ENCODE measurements around the gene KLC4.

The KLC4 gene

DNA sequence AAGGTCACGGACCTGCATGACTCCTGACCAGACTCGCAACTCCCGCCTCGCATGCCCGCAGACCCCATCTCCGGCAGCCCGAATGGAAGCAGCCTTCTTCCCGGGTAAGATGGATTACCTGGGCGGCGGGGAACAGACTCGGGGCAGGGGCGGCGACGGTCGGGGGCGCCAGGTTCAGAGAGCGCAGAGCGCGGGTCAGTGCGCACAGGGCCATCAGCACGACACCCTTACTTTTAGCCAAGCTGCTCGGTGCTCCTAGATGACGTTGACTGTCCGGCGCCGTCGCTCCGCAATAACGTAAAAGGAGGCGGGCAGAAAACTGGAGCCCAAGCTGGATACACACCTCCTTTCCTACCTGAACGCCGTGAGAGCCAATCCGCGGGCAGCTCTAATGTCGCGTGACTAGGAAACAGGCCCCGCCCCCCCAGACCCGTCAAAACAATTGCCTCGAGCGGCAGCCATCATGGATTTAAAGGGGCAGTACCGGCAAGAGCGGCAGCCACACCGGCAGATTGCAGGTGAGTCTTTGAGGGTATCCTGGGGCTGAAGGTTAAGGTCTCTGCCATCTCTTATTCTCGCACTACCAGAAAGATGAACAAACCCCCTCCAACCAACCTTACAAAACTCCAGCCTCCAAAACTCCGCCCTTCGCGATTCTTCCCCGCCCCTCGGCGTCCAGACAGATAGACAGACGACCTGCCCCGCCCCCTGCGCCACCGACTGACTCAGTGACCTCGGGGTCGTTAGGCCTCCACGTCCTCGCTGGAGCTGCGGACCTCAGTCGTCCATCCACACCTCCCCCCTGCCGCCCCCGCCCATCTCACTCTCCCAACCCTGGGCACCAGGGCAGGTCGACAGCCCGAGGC, at the start of gene KLC4, which contains the start of gene MRPL2:
KLC4 (plus strand) TSS at position 464 of the 866 bp plus-strand sequence. CDS start 1,705 bp downstream, outside the sequence.
MRPL2 (minus strand) TSS at position 267 of the 866 bp plus-strand sequence; CDS start at position 214, 53 bp downstream.
- DNase-seq (ENCODE audit: low read depth in 2 of 2): peak; percentile 92 to 93

- DNase-seq (ENCODE audit: low read depth in 2 of 2): no peak
Measured at GRCh38 chr6:43011207-43011606, 48.2 kb upstream of the KLC4 start.

DNA sequence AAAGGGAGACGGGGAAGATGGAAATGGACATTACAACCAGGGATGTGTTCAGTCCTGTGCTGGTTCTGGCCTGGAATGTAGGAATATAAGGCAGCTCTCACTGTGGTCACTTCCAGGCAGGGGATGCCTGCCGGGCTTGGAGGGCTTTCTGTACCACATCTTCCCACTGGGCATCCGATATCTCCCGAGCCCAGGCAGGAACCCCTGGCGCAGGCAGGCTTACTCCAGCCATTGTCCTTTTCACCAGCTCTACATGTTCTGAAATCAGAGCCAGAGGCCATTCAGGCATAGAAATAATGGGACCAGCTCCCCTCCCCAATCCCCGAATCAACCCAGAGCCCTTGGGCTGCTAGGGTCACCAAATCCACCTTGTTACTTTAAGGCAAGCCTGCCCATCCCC, 47.1 kb upstream of the KLC4 start:
- no peak for DNase-seq (ENCODE audit: low read depth in 2 of 2)

GRCh38 chr6:43013097-43013842, 46.2 kb upstream of the KLC4 start:
- DNase-seq (ENCODE audit: low read depth in 2 of 2): no peak

GRCh38 chr6:43013843-43014433, 45.5 kb upstream of the KLC4 start, which contains the start of the genes KLHDC3 and MEA1:
Gene KLHDC3 (plus strand): TSS chr6:43014249. CDS start chr6:43017193, 2,944 bp downstream.
Gene MEA1 (minus strand): TSS chr6:43013946. CDS start chr6:43013813, 133 bp downstream.
- peak; percentile 96 to 97 for DNase-seq (ENCODE audit: low read depth in 2 of 2)

DNA sequence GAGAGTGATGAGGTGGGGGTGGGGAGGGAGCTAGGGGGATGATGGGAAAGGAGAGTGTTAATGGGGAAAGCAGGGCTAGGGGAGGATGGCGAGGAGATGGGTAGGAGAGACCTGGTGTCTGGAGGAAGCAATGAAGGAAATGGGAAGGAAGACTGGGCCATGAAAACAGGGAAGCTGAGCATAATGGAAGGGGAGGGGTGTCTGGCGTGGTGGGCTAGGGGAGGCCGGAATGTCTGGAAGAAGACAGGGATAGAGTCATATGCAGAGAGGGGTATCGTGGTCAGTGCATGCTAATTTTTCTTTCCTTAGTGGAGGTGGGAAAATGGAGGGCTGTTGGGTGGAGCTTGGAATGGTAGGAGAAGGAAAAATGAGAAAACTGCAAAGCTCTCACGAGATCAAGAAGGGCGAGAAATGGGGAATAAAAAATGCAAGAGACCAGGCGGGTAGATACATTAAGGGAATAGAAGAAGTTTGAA, 45.0 kb upstream of the KLC4 start:
- DNase-seq (ENCODE audit: low read depth in 2 of 2): no peak

GRCh38 chr6:43016176-43016942, 43.1 kb upstream of the KLC4 start:
- DNase-seq (ENCODE audit: low read depth in 2 of 2): no peak

GRCh38 chr6:43016943-43017334, 42.5 kb upstream of the KLC4 start:
- no peak for DNase-seq (ENCODE audit: low read depth in 2 of 2)

DNA sequence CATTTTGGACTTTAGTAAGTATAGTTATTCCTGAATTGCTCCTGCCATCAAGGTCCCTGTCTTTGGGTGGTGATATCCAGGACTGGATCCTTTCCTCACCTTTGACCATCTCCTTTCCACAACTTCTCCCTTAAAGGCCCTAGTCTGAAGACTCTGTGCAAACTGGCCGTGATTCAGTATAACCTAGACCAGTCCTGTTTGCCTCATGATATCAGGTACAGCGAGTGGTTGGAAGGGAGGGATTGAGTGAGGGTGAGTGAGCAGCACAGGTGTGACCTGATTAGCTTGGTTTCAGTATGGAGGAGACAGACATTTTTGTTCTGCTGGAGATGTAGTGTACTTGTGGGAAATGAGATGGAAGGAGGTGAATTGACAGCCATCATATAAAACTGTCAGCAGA, 40.3 kb upstream of the KLC4 start:
- DNase-seq (ENCODE audit: low read depth in 2 of 2): no peak

- DNase-seq (ENCODE audit: low read depth in 2 of 2): no peak
Measured at GRCh38 chr6:43020052-43020705, 39.3 kb upstream of the KLC4 start.

GRCh38 chr6:43020847-43021246, 38.6 kb upstream of the KLC4 start:
- no peak for DNase-seq (ENCODE audit: low read depth in 2 of 2)

DNA sequence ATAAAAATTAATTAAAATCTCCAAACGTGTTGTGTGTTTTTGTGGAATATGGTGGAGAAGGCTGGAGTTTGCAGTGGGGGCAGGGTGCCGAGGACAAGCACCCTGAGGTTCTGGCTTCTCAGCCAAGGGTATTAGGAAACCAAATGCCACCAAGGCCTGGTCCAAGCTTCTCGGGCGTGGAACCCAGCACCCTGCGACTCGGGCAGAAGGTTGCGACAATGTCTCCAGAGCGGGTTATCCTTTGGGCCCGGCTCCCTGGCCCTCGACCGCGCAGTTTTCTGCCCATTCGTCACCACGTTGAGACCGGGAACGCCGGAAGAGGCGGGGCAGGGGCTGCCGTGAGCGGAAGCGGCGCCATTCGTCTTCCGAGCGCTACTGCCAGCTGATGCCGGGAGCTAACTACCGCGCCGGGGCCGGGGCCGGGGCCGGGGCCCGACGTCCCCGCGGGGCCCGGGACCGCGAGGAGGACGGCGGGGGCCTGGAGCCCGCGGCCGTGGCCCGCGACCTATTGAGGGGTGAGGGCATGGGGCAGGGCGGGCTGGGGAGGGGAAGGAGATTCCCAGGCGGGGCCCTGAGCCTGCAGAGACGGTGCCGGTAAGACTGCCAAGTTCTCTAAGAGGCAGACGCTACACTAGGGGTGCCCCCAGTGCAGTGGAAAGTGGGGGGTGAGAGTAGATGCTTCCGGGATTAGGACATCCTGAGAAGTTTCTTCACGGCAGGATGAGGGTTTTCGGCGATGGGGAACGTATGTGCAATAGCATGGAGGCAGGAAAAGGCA, 38.0 kb upstream of the KLC4 start, which contains the start of gene RRP36:
RRP36 (plus strand) TSS at position 354 of the 778 bp plus-strand sequence; CDS start at position 386, 32 bp downstream.
- DNase-seq (ENCODE audit: low read depth in 2 of 2): peak; percentile 49 to 70

GRCh38 chr6:43024436-43024835, 35.0 kb upstream of the KLC4 start:
- DNase-seq (ENCODE audit: low read depth in 2 of 2): no peak

- DNase-seq (ENCODE audit: low read depth in 2 of 2): no peak
Measured at GRCh38 chr6:43026365-43026764, 33.1 kb upstream of the KLC4 start.

DNA sequence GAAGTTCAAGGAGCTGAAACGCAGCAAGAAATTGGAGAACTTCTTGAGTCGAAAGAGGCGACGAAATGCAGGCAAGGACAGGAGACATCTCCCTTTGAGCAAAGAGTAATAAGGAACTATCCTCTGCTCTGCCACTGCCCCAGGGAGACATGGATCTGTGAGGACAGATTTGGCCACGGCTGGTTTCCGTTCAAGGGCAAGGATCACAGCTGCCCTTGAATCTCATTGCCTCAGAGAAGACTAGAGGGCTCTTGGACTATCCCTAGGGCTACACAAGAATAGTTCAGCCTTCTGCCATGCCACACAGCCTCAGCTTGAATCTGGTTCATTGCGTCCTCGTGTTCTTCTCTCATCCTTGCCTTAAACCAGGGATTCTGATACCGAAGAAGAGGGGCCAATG, 30.3 kb upstream of the KLC4 start:
- no peak for DNase-seq (ENCODE audit: low read depth in 2 of 2)

GRCh38 chr6:43032326-43032725, 27.1 kb upstream of the KLC4 start:
- no peak for DNase-seq (ENCODE audit: low read depth in 2 of 2)

- no peak for DNase-seq (ENCODE audit: low read depth in 2 of 2)
Measured at GRCh38 chr6:43033496-43034189, 25.8 kb upstream of the KLC4 start.

GRCh38 chr6:43034190-43034525, 25.3 kb upstream of the KLC4 start:
- DNase-seq (ENCODE audit: low read depth in 2 of 2): no peak

DNA sequence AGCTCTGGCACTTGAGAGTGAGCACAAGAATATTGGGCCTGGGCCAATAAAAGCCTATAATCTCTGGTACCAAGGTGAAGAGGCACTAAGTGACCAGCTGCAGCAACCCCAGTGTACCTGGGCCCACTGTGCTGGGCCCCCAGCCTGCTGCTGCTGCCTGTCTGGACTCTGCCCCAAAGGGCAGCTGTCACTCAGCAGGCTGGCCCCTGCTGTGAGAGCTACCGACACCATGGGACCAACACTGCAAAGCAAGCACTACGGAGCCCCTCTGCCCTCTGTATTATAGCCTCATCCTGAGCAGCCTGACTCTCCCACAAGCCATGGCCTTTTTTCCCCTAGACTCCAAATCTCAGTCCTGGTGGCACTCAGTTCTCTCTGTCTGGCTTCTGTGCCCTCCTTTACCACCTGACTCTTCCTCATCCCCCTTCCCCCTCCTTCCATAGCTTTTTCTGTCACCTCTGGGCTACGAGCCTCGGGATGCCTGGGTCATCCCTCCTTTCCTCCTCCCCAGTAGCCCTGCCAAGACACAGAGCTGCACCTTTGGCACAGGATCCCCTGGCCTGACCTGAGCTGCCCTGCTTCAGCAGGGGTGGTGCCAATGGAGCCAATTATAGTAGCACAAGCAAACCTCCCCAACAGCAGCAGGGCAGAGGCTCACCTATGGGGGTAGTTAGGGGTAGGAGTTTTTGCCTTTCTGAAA, 23.8 kb upstream of the KLC4 start:
- no peak for DNase-seq (ENCODE audit: low read depth in 2 of 2)
